ENCODE results near the gene NOX4. TPM values are rescaled to one million over a fixed set of nuclear protein-coding genes. Genes with fewer than 3 reads are reported as not detected.

The NOX4 gene
- total RNA-seq, 2 experiments from 2014 or later, result not detected

- ATAC-seq (no peak), DNase-seq (no peak)
- no peak for TF ChIP-seq CTCF (IDR thresholded peaks at IDR 0.05)
- POLR2A ChIA-PET, result no interaction called here
- Mint-ChIP-seq H3K27ac (no peak overlapping the region), H3K4me3 (no peak overlapping the region), H3K4me1 (ENCODE audit: low read depth) (no peaks in the 10 kb centered on the region), H3K9me3 (peaks cover 2% of the 10 kb centered on the region), H3K27me3 (no peaks in the 10 kb centered on the region), H3K36me3 (ENCODE audit: low read depth) (no peaks in the 10 kb centered on the region)
- CTCF ChIA-PET, result no interaction called here
- intact Hi-C loops (cut with micrococcal nuclease), result no loop called here
Observed at GRCh38 chr11:89504270-89504669, 13.1 kb upstream of the NOX4 start.

GRCh38 chr11:89503422-89503821, 12.2 kb upstream of the NOX4 start:
- no peak overlapping the region for H3K4me3 Mint-ChIP-seq
- TF ChIP-seq CTCF (IDR thresholded peaks at IDR 0.05), result no peak
- no peaks in the 10 kb centered on the region for H3K36me3 Mint-ChIP-seq (ENCODE audit: low read depth)
- DNase-seq (no peak), ATAC-seq (no peak)
- intact Hi-C loops (cut with micrococcal nuclease), result no loop called here
- POLR2A ChIA-PET, result no interaction called here
- H3K27ac Mint-ChIP-seq, result no peak overlapping the region
- CTCF ChIA-PET, result no interaction called here
- H3K4me1 Mint-ChIP-seq (ENCODE audit: low read depth), result no peaks in the 10 kb centered on the region
- no peaks in the 10 kb centered on the region for H3K27me3 Mint-ChIP-seq
- peaks cover 2% of the 10 kb centered on the region for H3K9me3 Mint-ChIP-seq

GRCh38 chr11:89502301-89502700, 11.1 kb upstream of the NOX4 start:
- peaks cover 2% of the 10 kb centered on the region for H3K9me3 Mint-ChIP-seq
- TF ChIP-seq CTCF (IDR thresholded peaks at IDR 0.05), result no peak
- ATAC-seq, result no peak
- intact Hi-C loops (cut with micrococcal nuclease), result no loop called here
- no peaks in the 10 kb centered on the region for H3K4me1 Mint-ChIP-seq (ENCODE audit: low read depth)
- CTCF ChIA-PET, result no interaction called here
- POLR2A ChIA-PET, result no interaction called here
- no peak for DNase-seq
- no peaks in the 10 kb centered on the region for H3K36me3 Mint-ChIP-seq (ENCODE audit: low read depth)
- H3K27me3 Mint-ChIP-seq, result no peaks in the 10 kb centered on the region
- no peak overlapping the region for H3K4me3 Mint-ChIP-seq
- H3K27ac Mint-ChIP-seq, result no peak overlapping the region

- POLR2A ChIA-PET, result no interaction called here
- H3K4me1 Mint-ChIP-seq (ENCODE audit: low read depth), result no peaks in the 10 kb centered on the region
- CTCF ChIA-PET, result no interaction called here
- no peak for TF ChIP-seq CTCF (IDR thresholded peaks at IDR 0.05)
- no peak overlapping the region for H3K27ac Mint-ChIP-seq
- intact Hi-C loops (cut with micrococcal nuclease), result no loop called here
- H3K4me3 Mint-ChIP-seq, result no peak overlapping the region
- peaks cover 2% of the 10 kb centered on the region for H3K9me3 Mint-ChIP-seq
- ATAC-seq, result no peak
- H3K27me3 Mint-ChIP-seq, result no peaks in the 10 kb centered on the region
- no peak for DNase-seq
- no peaks in the 10 kb centered on the region for H3K36me3 Mint-ChIP-seq (ENCODE audit: low read depth)
Observed at GRCh38 chr11:89500336-89500735, 9.2 kb upstream of the NOX4 start.

- no peak for TF ChIP-seq CTCF (IDR thresholded peaks at IDR 0.05)
- H3K4me3 Mint-ChIP-seq, result no peak overlapping the region
- H3K27ac Mint-ChIP-seq, result no peak overlapping the region
- intact Hi-C loops (cut with micrococcal nuclease), result no loop called here
- H3K36me3 Mint-ChIP-seq (ENCODE audit: low read depth), result no peaks in the 10 kb centered on the region
- no peak for ATAC-seq
- no peaks in the 10 kb centered on the region for H3K9me3 Mint-ChIP-seq
- CTCF ChIA-PET, result no interaction called here
- no peaks in the 10 kb centered on the region for H3K4me1 Mint-ChIP-seq (ENCODE audit: low read depth)
- POLR2A ChIA-PET, result no interaction called here
- DNase-seq, result no peak
- no peaks in the 10 kb centered on the region for H3K27me3 Mint-ChIP-seq
Observed at GRCh38 chr11:89498845-89499448, 7.8 kb upstream of the NOX4 start.
